SK-N-SH (cell line): ENCODE data around the gene UVRAG. TPM values are rescaled to one million over a fixed set of nuclear protein-coding genes. Genes with fewer than 3 reads are reported as not detected.

Experiments used
- CTCF ChIA-PET: fragments of 300-600, 350-600 bp; formaldehyde crosslinking; extraction: SDS; loops from one replicate; lab custom pipeline; 2021; lab: Yijun Ruan, JAX
- POLR2A ChIA-PET: fragments of 350-600 bp; sonication (Branson Sonifier 250); formaldehyde crosslinking; extraction: SDS; loops from one replicate; lab custom pipeline; 2020; ENCODE audit warnings: antibody characterized with exemption, inconsistent platforms; lab: Yijun Ruan, JAX
- DNase-seq: peaks from one replicate; pipeline ENCODE4 v3.0.0; 2012
- H2AFZ ChIP-seq: fragments of 200-600 bp; sonication (generic); 2 replicates; pipeline ENCODE4 v1.8.1; 2016; ENCODE audit warnings: antibody characterized with exemption, mild to moderate bottlenecking, low read depth
- H3F3A ChIP-seq: fragments of 200-600 bp; sonication (generic); replicated peaks from 2 replicates; pipeline ENCODE3; 2016; ENCODE audit warnings: antibody characterized with exemption, mild to moderate bottlenecking; ENCODE audit not compliant: insufficient read depth
- H3K27ac ChIP-seq, 2 experiments: fragments of 200-500 bp in 1 of 2; fragments of 200-600 bp in 1 of 2; sonication (Bioruptor generic) in 1 of 2; sonication (generic), shearing (Covaris generic) in 1 of 2; 2 replicates each; pipeline versions ENCODE4 v1.5.1 to v1.6.1; 2014 to 2016; ENCODE audit warnings: low read depth in 2 of 2, inconsistent platforms in 1 of 2, low read length in 1 of 2, mild to moderate bottlenecking in 1 of 2, mixed read lengths in 1 of 2
- H3K27me3 ChIP-seq: fragments of 200-600 bp; sonication (generic), shearing (Covaris generic); 2 replicates; pipeline ENCODE4 v1.6.1; 2016; ENCODE audit warnings: mixed run types; ENCODE audit not compliant: insufficient read depth
- H3K36me3 ChIP-seq, 2 experiments: fragments of 200-500 bp in 1 of 2; fragments of 200-600 bp in 1 of 2; sonication (Bioruptor generic) in 1 of 2; sonication (generic) in 1 of 2; replicated peaks in 1 of 2; 2 replicates each; pipeline versions ENCODE3 to v1.5.1; 2014 to 2016; ENCODE audit warnings: low read length in 1 of 2, mild to moderate bottlenecking in 1 of 2; ENCODE audit not compliant: insufficient read depth in 2 of 2, control insufficient read depth in 1 of 2
- H3K4me1 ChIP-seq, 2 experiments: fragments of 200-500 bp in 1 of 2; fragments of 200-600 bp in 1 of 2; sonication (Bioruptor generic) in 1 of 2; sonication (generic), shearing (Covaris generic) in 1 of 2; 2 replicates each; pipeline versions ENCODE4 v1.5.1 to v1.6.1; 2014 to 2016; ENCODE audit warnings: low read depth in 1 of 2, low read length in 1 of 2, mixed run types in 1 of 2; ENCODE audit not compliant: insufficient read depth in 2 of 2, control insufficient read depth in 1 of 2
- H3K4me2 ChIP-seq: fragments of 200-600 bp; sonication (generic), shearing (Covaris generic); 2 replicates; pipeline ENCODE4 v1.6.1; 2017; ENCODE audit warnings: mixed run types
- H3K4me3 ChIP-seq, 2 experiments: fragments of 200-500 bp in 1 of 2; fragments of 200-600 bp in 1 of 2; sonication (Bioruptor generic) in 1 of 2; sonication (generic), shearing (Covaris generic) in 1 of 2; 2 replicates each; pipeline versions ENCODE4 v1.5.1 to v1.8.1; 2014 to 2016; ENCODE audit warnings: low read depth in 2 of 2, inconsistent platforms in 1 of 2, low read length in 1 of 2, mild to moderate bottlenecking in 1 of 2, mixed read lengths in 1 of 2, moderate library complexity in 1 of 2
- H3K79me2 ChIP-seq: fragments of 200-600 bp; sonication (generic); 2 replicates; pipeline ENCODE4 v1.8.1; 2017; ENCODE audit warnings: mild to moderate bottlenecking; ENCODE audit not compliant: insufficient read depth
- H3K9ac ChIP-seq: fragments of 200-600 bp; sonication (generic); 2 replicates; pipeline ENCODE4 v1.6.1; 2017; ENCODE audit warnings: mixed run types
- H3K9me2 ChIP-seq: fragments of 200-600 bp; sonication (generic); 2 replicates; pipeline ENCODE4 v1.6.1; 2017; ENCODE audit warnings: mixed run types
- H3K9me3 ChIP-seq: fragments of 200-600 bp; sonication (generic); 2 replicates; pipeline ENCODE4 v1.6.1; 2017; ENCODE audit warnings: mixed run types, mild to moderate bottlenecking, moderate library complexity
- H4K20me1 ChIP-seq: fragments of 200-600 bp; sonication (generic); 2 replicates; pipeline ENCODE4 v1.6.1; 2017; ENCODE audit warnings: mild to moderate bottlenecking, mixed run types; ENCODE audit not compliant: insufficient read depth
- CHD2 ChIP-seq: fragments of 150-350 bp; IDR thresholded peaks from 2 replicates; pipeline ENCODE4 v1.6.1; 2018; ENCODE audit warnings: low read length; ENCODE audit not compliant: partially characterized antibody
- FOXJ3 ChIP-seq: sonication (generic); formaldehyde crosslinking; IDR thresholded peaks from 2 replicates; pipeline ENCODE4 v1.5.1; 2020; ENCODE audit warnings: mild to moderate bottlenecking, missing genetic modification reagents
- FOXM1 ChIP-seq: IDR thresholded peaks from 2 replicates; pipeline ENCODE4 v1.4.0; 2012; ENCODE audit warnings: low read depth, mild to moderate bottlenecking
- GABPA ChIP-seq: IDR thresholded peaks from 2 replicates; pipeline ENCODE4 v1.4.0; 2012; ENCODE audit warnings: low read depth, mild to moderate bottlenecking
- IRF3 ChIP-seq: fragments of 150-350 bp; IDR thresholded peaks from 2 replicates; pipeline ENCODE4 v1.6.1; 2016; ENCODE audit warnings: mild to moderate bottlenecking, low read depth, low read length
- MAX ChIP-seq: IDR thresholded peaks from 2 replicates; pipeline ENCODE4 v1.4.0; 2012; ENCODE audit warnings: low read depth
- MEF2A ChIP-seq: IDR thresholded peaks from 2 replicates; pipeline ENCODE4 v1.4.0; 2012; ENCODE audit warnings: low read depth, borderline replicate concordance
- NFIC ChIP-seq: IDR thresholded peaks from 2 replicates; pipeline ENCODE4 v1.4.0; 2012; ENCODE audit warnings: borderline replicate concordance
- NRF1 ChIP-seq: IDR thresholded peaks from 2 replicates; pipeline ENCODE4 v1.6.1; 2012; ENCODE audit warnings: low read depth, mild to moderate bottlenecking, low read length
- POLR2AphosphoS5 ChIP-seq: IDR thresholded peaks from 2 replicates; pipeline ENCODE4 v1.6.1; 2012; ENCODE audit warnings: low read depth, low read length
- RAD21 ChIP-seq: IDR thresholded peaks from 2 replicates; pipeline ENCODE4 v1.6.1; 2012; ENCODE audit warnings: mild to moderate bottlenecking, low read length
- RCOR1 ChIP-seq: fragments of 150-350 bp; IDR thresholded peaks from 2 replicates; pipeline ENCODE4 v1.6.1; 2017; ENCODE audit warnings: antibody characterized with exemption, low read length
- REST ChIP-seq: IDR thresholded peaks from 2 replicates; pipeline ENCODE4 v1.6.1; 2012; ENCODE audit warnings: mild to moderate bottlenecking, low read depth, low read length, moderate library complexity
- RFX5 ChIP-seq: IDR thresholded peaks from 2 replicates; pipeline ENCODE4 v1.6.1; 2012; ENCODE audit warnings: mild to moderate bottlenecking, improper control_type of control experiment, low read length
- SIN3A ChIP-seq: IDR thresholded peaks from 2 replicates; pipeline ENCODE4 v1.6.1; 2012; ENCODE audit warnings: low read depth, mild to moderate bottlenecking, low read length, moderate library complexity, borderline replicate concordance
- SMC3 ChIP-seq: IDR thresholded peaks from 2 replicates; pipeline ENCODE4 v1.6.1; 2012; ENCODE audit warnings: low read depth, low read length, improper control_type of control experiment
- TEAD4 ChIP-seq: IDR thresholded peaks from 2 replicates; pipeline ENCODE4 v1.4.0; 2012; ENCODE audit warnings: mild to moderate bottlenecking, borderline replicate concordance; ENCODE audit not compliant: insufficient read depth
- USF1 ChIP-seq: IDR thresholded peaks from 2 replicates; pipeline ENCODE4 v1.4.0; 2012; ENCODE audit warnings: low read depth, borderline replicate concordance
- USF2 ChIP-seq: fragments of 150-350 bp; IDR thresholded peaks from 2 replicates; pipeline ENCODE4 v1.6.1; 2017; ENCODE audit warnings: antibody characterized with exemption, low read length, low read depth, borderline replicate concordance
- ZBTB33 ChIP-seq: IDR thresholded peaks from 2 replicates; pipeline ENCODE4 v1.4.0; 2012; ENCODE audit warnings: low read depth, borderline replicate concordance
- WGBS: methylation state at CpG from one replicate; pipeline ENCODE4 v1.1.6; 2017; ENCODE audit warnings: low lambda C conversion rate; 5-methylcytosine and 5-hydroxymethylcytosine counted together
- polyA plus RNA-seq, 3 experiments: library from polyadenylated mRNA; depleted of rRNA; stranded (reverse); fragments of >200 nt; gene quantifications; 2 replicates each; pipeline ENCODE4 v1.2.3, GENCODE V29; 2012

Gene UVRAG
- polyA plus RNA-seq, 1 of the 3 experiments (the other 2 are of a cell fraction), result 5.8 TPM

- TF ChIP-seq REST, result no peak
- TF ChIP-seq RAD21, result peak; percentile 92
- TF ChIP-seq NFIC, result no peak
- no peak for TF ChIP-seq NRF1
- no peak for TF ChIP-seq POLR2AphosphoS5
- no peak for TF ChIP-seq USF1
- no peak for TF ChIP-seq SIN3A
- no peak for TF ChIP-seq FOXM1
- TF ChIP-seq RFX5, result no peak
- no peak for TF ChIP-seq MEF2A
- TF ChIP-seq FOXJ3 (CRISPR knock-in tag), result no peak
Measured at GRCh38 chr11:75896843-75897419, 81.9 kb downstream of the UVRAG start (continued).

- Histone ChIP-seq H3K9me2 (no peaks in the 10 kb centered on the region), H2AFZ (no peak overlapping the region), H3K4me2 (no peak overlapping the region), H3K9ac (no peak overlapping the region), H3K4me3 (no peak overlapping the region), H3K27me3 (no peaks in the 10 kb centered on the region), H4K20me1 (no peaks in the 10 kb centered on the region), H3K79me2 (no peaks in the 10 kb centered on the region)
- DNase-seq, result no peak
- CTCF ChIA-PET, result interaction anchor here (0.6 to 14.2 kb wide), 5 partner anchors 24 to 420 kb away, joined by 3 to 174 read pairs (median 8); partner anchors contain the start of gene WNT11
- TF ChIP-seq MAX, result no peak
- no peak for TF ChIP-seq RFX5
- TF ChIP-seq USF1, result no peak
- TF ChIP-seq CHD2, result no peak
- no peak for TF ChIP-seq RAD21
- TF ChIP-seq GABPA, result no peak
- no peak for TF ChIP-seq RCOR1
- TF ChIP-seq IRF3, result no peak
- TF ChIP-seq FOXM1, result no peak
- TF ChIP-seq USF2, result no peak
- TF ChIP-seq MEF2A, result no peak
- TF ChIP-seq NFIC, result no peak
- TF ChIP-seq TEAD4, result no peak
- no peak for TF ChIP-seq SMC3
- TF ChIP-seq ZBTB33, result no peak
- TF ChIP-seq, all 33 proteins: peak for 0
- 100% methylated on average over 2 of the region's 2 CpGs for WGBS
- Histone ChIP-seq H3K9me3 (no peaks in the 10 kb centered on the region), H3K36me3 (no peaks in the 10 kb centered on the region), H3K27ac (no peak overlapping the region), H3K4me1 (peaks cover 0 to 9% of the 10 kb centered on the region in 2 experiments; a peak in 3 of 4 replicates), H3F3A (peaks cover 10% of the 10 kb centered on the region)
- POLR2A ChIA-PET, result no interaction called here
Measured at GRCh38 chr11:75898871-75899270, 83.9 kb downstream of the UVRAG start.
